ENCODE data around the gene IMPDH1.
A peak's percentile ranks its signal among the peaks of the same experiment; 100 is the strongest.

The IMPDH1 gene

DNA sequence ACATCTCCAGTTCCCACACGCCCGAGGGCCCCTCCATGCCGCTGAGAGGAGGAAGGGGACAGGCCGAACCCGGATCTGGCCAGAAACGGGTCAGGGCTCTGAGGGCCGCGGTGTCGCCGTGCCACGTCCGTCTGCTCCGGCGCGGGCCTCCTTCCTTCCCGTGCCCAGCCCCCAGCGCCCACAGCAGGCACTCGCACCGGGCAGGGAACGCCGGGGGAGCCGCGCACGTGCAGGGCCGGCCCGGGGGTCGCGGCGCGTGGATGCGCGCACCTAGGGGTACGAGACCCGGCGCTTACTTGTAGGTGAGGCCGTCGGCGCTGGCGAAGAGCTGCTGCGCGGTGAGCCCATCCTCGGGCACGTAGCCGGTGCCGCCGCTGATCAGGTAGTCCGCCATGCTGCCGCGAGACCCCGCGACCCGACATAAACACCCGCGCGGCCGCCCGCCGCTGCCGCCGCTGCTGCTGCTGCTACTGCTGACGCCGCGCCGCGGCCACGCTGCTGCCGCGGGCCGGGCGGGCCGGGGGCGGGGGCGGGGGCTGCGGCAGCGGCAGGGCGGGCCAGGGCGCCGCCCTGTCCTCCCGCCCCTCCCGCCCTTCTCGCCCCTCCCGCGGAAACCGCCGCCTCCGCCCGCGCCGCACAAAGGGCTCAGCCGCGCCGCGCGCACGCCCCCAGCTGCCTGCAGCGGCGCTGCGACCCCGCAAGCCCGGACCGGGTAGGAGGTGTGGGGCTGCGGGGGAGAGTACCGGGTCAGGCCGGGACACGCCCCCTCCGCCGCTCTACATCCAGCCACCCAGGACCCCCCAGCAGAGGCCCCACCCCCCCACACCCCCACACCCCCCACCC is 4.1 kb downstream of the IMPDH1 start:
- Histone ChIP-seq H3K4me3 (ENCODE audit: low read depth in 1 of 2, low read length in 2 of 2) (peak overlapping the region; percentile 65 to 71), H3K36me3 (ENCODE audit: control insufficient read depth in 1 of 2, insufficient read depth in 2 of 2, low read length in 2 of 2) (peaks cover 0 to 10% of the 10 kb centered on the region in 2 donors), H3K4me1 (ENCODE audit: control insufficient read depth in 1 of 2, insufficient read depth in 2 of 2, low read length in 2 of 2) (peaks cover 23 to 36% of the 10 kb centered on the region in 2 donors), H3K27ac (ENCODE audit: low read depth, low read length) (no peak overlapping the region), H3K9me3 (ENCODE audit: control insufficient read depth in 1 of 2, low read length in 2 of 2) (no peaks in the 10 kb centered on the region), H3K27me3 (ENCODE audit: control insufficient read depth in 1 of 2, insufficient read depth in 2 of 2, low read length in 2 of 2) (peaks cover 3 to 4% of the 10 kb centered on the region in 2 donors), H3K9ac (ENCODE audit: low read depth in 1 of 2, low read length in 2 of 2) (peak overlapping the region; percentile 16 to 49)

DNA sequence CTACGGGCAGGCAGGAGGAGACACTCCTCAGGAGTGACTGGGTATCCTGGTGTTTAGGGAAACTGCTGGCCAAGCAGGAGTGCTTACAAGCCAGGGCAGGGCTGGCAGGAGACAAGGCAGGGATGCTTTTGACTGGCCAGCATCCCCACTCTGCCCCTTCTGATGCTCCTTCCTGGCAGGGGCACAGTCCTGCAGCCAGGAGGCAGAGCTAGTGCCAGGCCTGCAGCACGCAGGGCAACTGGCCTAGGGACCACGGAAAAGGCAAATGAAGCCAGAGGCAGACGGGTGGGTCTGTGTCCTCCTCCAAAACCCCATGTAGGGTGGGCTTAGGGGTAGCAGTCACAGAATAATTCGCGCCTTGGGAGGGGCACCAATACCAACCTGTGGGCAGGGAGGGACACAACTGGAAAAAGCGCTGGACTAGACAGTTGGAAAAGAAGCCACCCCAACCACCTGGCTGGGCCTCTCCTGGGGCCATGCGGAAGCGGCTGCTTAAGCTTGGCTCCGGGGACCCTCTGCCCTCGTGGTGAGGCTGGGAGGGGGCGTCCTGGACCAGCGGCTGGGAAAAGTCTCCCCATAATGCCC is 4.8 kb downstream of the IMPDH1 start:
- peaks cover 0 to 16% of the 10 kb centered on the region in 2 donors for H3K36me3 ChIP-seq (ENCODE audit: control insufficient read depth in 1 of 2, insufficient read depth in 2 of 2, low read length in 2 of 2)
- peak overlapping the region; percentile 16 to 49 for H3K9ac ChIP-seq (ENCODE audit: low read depth in 1 of 2, low read length in 2 of 2)
- peaks cover 19 to 30% of the 10 kb centered on the region in 2 donors for H3K4me1 ChIP-seq (ENCODE audit: control insufficient read depth in 1 of 2, insufficient read depth in 2 of 2, low read length in 2 of 2)
- H3K4me3 ChIP-seq (ENCODE audit: low read depth in 1 of 2, low read length in 2 of 2), result peak overlapping the region; percentile 65 to 71
- no peaks in the 10 kb centered on the region for H3K9me3 ChIP-seq (ENCODE audit: control insufficient read depth in 1 of 2, low read length in 2 of 2)
- no peak overlapping the region for H3K27ac ChIP-seq (ENCODE audit: low read depth, low read length)
- peaks cover 3 to 4% of the 10 kb centered on the region in 2 donors for H3K27me3 ChIP-seq (ENCODE audit: control insufficient read depth in 1 of 2, insufficient read depth in 2 of 2, low read length in 2 of 2)

DNA sequence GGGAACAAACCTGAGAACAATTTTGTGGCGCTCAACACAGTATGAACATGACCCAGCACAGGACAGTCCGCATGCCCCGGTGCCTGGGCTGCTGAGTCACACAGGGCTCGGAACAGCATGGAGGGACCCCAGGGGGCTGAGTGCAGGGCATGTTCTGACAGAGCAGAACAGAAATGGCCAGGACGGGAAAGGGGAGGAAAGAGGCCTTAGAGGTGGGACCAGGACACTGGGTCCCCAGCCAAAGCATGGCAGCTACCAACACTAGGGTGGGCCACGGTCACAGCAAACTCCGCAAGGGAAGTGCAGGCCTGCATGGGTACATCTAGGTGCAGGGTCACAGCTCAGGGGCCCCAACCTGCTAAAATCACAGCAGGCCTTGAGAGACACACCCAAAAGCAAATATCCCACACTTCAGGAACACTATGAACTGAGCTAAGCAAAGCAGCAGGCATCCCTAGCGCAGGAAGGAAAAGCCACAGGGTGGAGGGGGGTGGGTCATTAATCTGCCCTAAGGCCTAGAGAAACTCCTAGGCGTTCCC is 5.6 kb downstream of the IMPDH1 start:
- H3K9me3 ChIP-seq (ENCODE audit: control insufficient read depth in 1 of 2, low read length in 2 of 2), result no peaks in the 10 kb centered on the region
- no peak overlapping the region for H3K4me3 ChIP-seq (ENCODE audit: low read depth in 1 of 2, low read length in 2 of 2)
- peaks cover 17 to 27% of the 10 kb centered on the region in 2 donors for H3K4me1 ChIP-seq (ENCODE audit: control insufficient read depth in 1 of 2, insufficient read depth in 2 of 2, low read length in 2 of 2)
- no peak overlapping the region for H3K27ac ChIP-seq (ENCODE audit: low read depth, low read length)
- peaks cover 0 to 21% of the 10 kb centered on the region in 2 donors for H3K36me3 ChIP-seq (ENCODE audit: control insufficient read depth in 1 of 2, insufficient read depth in 2 of 2, low read length in 2 of 2)
- peaks cover 3 to 4% of the 10 kb centered on the region in 2 donors for H3K27me3 ChIP-seq (ENCODE audit: control insufficient read depth in 1 of 2, insufficient read depth in 2 of 2, low read length in 2 of 2)
- H3K9ac ChIP-seq (ENCODE audit: low read depth in 1 of 2, low read length in 2 of 2), result no peak overlapping the region

DNA sequence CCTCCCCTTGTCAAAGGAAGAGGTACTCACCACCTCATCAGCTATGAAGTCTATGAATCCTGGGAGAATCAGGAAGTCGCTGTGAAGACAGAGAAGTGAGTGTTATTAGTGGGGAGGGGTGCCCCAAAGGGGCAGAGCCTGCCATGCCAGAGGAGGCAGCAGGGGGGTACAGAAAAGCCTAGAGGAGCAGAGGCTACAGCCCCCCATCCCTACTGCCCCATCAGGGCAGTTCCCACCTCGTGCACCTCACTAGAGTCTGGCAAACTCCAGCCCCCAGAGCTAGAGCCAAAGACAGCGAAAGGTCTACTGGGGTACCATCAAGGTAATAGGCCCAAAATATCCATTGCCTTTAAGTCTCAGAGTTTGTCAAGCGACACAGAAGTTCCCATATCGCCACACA is 6.1 kb downstream of the IMPDH1 start:
- Histone ChIP-seq H3K27ac (ENCODE audit: low read depth, low read length) (no peak overlapping the region), H3K27me3 (ENCODE audit: control insufficient read depth in 1 of 2, insufficient read depth in 2 of 2, low read length in 2 of 2) (peaks cover 0 to 4% of the 10 kb centered on the region in 2 donors), H3K9ac (ENCODE audit: low read depth in 1 of 2, low read length in 2 of 2) (no peak overlapping the region)

GRCh38 chr7:128402356-128402755 is 7.4 kb downstream of the IMPDH1 start:
- Histone ChIP-seq H3K9ac (ENCODE audit: low read depth in 1 of 2, low read length in 2 of 2) (no peak overlapping the region), H3K36me3 (ENCODE audit: control insufficient read depth in 1 of 2, insufficient read depth in 2 of 2, low read length in 2 of 2) (peaks cover 0 to 31% of the 10 kb centered on the region in 2 donors)

More for the DNA sequence above, 6.1 kb downstream of the IMPDH1 start:
- H3K4me1 ChIP-seq (ENCODE audit: control insufficient read depth in 1 of 2, insufficient read depth in 2 of 2, low read length in 2 of 2), result peaks cover 15 to 21% of the 10 kb centered on the region in 2 donors
- H3K4me3 ChIP-seq (ENCODE audit: low read depth in 1 of 2, low read length in 2 of 2), result no peak overlapping the region
- H3K9me3 ChIP-seq (ENCODE audit: control insufficient read depth in 1 of 2, low read length in 2 of 2), result no peaks in the 10 kb centered on the region
- H3K36me3 ChIP-seq (ENCODE audit: control insufficient read depth in 1 of 2, insufficient read depth in 2 of 2, low read length in 2 of 2), result peaks cover 0 to 21% of the 10 kb centered on the region in 2 donors

DNA sequence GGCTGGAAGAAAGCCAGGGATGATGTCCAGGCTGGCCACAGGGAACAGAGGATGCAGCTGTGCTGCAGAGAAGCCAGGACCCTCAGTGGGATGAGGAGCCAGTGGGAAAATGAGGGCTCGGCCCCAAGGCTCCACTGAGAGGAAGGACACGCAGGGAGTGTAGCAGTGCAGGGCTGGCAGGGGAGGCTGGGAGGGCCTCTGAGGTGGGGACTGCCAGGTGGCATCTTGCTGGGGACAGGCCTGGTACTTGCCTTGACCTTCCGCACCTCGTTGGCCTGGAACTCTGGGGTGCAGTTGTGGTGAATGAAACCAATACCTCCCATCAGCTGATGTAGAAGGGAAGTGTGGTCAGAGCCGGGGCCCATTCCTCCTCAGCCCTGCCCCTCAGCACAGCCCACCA is 9.2 kb downstream of the IMPDH1 start:
- Histone ChIP-seq H3K4me1 (ENCODE audit: control insufficient read depth in 1 of 2, insufficient read depth in 2 of 2, low read length in 2 of 2) (peaks cover 5 to 15% of the 10 kb centered on the region in 2 donors), H3K9me3 (ENCODE audit: control insufficient read depth in 1 of 2, low read length in 2 of 2) (no peaks in the 10 kb centered on the region), H3K36me3 (ENCODE audit: control insufficient read depth in 1 of 2, insufficient read depth in 2 of 2, low read length in 2 of 2) (peaks cover 0 to 41% of the 10 kb centered on the region in 2 donors), H3K27ac (ENCODE audit: low read depth, low read length) (no peak overlapping the region), H3K4me3 (ENCODE audit: low read depth in 1 of 2, low read length in 2 of 2) (no peak overlapping the region), H3K27me3 (ENCODE audit: control insufficient read depth in 1 of 2, insufficient read depth in 2 of 2, low read length in 2 of 2) (no peaks in the 10 kb centered on the region), H3K9ac (ENCODE audit: low read depth in 1 of 2, low read length in 2 of 2) (no peak overlapping the region)

More at GRCh38 chr7:128402356-128402755, 7.4 kb downstream of the IMPDH1 start:
- Histone ChIP-seq H3K4me1 (ENCODE audit: control insufficient read depth in 1 of 2, insufficient read depth in 2 of 2, low read length in 2 of 2) (peaks cover 11 to 15% of the 10 kb centered on the region in 2 donors), H3K27me3 (ENCODE audit: control insufficient read depth in 1 of 2, insufficient read depth in 2 of 2, low read length in 2 of 2) (peaks cover 0 to under 1% of the 10 kb centered on the region in 2 donors), H3K4me3 (ENCODE audit: low read depth in 1 of 2, low read length in 2 of 2) (no peak overlapping the region), H3K9me3 (ENCODE audit: control insufficient read depth in 1 of 2, low read length in 2 of 2) (no peaks in the 10 kb centered on the region), H3K27ac (ENCODE audit: low read depth, low read length) (no peak overlapping the region)

DNA sequence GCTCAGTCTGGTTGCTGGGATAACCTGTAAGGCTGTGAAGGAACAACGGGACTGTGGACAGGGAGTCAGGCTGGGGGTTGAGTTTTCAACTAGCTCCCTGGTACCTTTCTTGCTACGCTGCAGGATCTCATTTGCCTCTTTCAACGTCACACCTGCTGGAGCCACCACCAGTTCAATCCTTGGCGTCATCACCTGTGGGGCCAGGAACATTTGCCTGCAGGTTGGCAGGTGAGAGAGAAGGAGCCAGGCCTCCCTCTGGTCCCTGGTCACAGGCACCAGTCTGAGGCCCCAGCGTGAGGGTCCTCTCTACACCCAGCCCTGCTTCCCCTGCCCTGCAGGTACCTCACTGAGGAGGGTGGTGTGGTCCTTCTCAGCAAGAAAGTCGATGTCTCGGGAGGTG is 9.8 kb downstream of the IMPDH1 start:
- Histone ChIP-seq H3K36me3 (ENCODE audit: control insufficient read depth in 1 of 2, insufficient read depth in 2 of 2, low read length in 2 of 2) (peaks cover 0 to 46% of the 10 kb centered on the region in 2 donors), H3K4me1 (ENCODE audit: control insufficient read depth in 1 of 2, insufficient read depth in 2 of 2, low read length in 2 of 2) (peaks cover 5 to 10% of the 10 kb centered on the region in 2 donors), H3K9me3 (ENCODE audit: control insufficient read depth in 1 of 2, low read length in 2 of 2) (no peaks in the 10 kb centered on the region), H3K27me3 (ENCODE audit: control insufficient read depth in 1 of 2, insufficient read depth in 2 of 2, low read length in 2 of 2) (no peaks in the 10 kb centered on the region), H3K4me3 (ENCODE audit: low read depth in 1 of 2, low read length in 2 of 2) (no peak overlapping the region), H3K9ac (ENCODE audit: low read depth in 1 of 2, low read length in 2 of 2) (no peak overlapping the region), H3K27ac (ENCODE audit: low read depth, low read length) (no peak overlapping the region)

- Histone ChIP-seq H3K9me3 (ENCODE audit: control insufficient read depth in 1 of 2, low read length in 2 of 2) (no peaks in the 10 kb centered on the region), H3K4me1 (ENCODE audit: control insufficient read depth in 1 of 2, insufficient read depth in 2 of 2, low read length in 2 of 2) (peaks cover 0 to 3% of the 10 kb centered on the region in 2 donors), H3K27ac (ENCODE audit: low read depth, low read length) (no peak overlapping the region), H3K36me3 (ENCODE audit: control insufficient read depth in 1 of 2, insufficient read depth in 2 of 2, low read length in 2 of 2) (peaks cover 0 to 55% of the 10 kb centered on the region in 2 donors), H3K4me3 (ENCODE audit: low read depth in 1 of 2, low read length in 2 of 2) (no peak overlapping the region), H3K9ac (ENCODE audit: low read depth in 1 of 2, low read length in 2 of 2) (no peak overlapping the region), H3K27me3 (ENCODE audit: control insufficient read depth in 1 of 2, insufficient read depth in 2 of 2, low read length in 2 of 2) (no peaks in the 10 kb centered on the region)
These were observed 11.0 kb downstream of the IMPDH1 start for GRCh38 chr7:128398841-128399135.

DNA sequence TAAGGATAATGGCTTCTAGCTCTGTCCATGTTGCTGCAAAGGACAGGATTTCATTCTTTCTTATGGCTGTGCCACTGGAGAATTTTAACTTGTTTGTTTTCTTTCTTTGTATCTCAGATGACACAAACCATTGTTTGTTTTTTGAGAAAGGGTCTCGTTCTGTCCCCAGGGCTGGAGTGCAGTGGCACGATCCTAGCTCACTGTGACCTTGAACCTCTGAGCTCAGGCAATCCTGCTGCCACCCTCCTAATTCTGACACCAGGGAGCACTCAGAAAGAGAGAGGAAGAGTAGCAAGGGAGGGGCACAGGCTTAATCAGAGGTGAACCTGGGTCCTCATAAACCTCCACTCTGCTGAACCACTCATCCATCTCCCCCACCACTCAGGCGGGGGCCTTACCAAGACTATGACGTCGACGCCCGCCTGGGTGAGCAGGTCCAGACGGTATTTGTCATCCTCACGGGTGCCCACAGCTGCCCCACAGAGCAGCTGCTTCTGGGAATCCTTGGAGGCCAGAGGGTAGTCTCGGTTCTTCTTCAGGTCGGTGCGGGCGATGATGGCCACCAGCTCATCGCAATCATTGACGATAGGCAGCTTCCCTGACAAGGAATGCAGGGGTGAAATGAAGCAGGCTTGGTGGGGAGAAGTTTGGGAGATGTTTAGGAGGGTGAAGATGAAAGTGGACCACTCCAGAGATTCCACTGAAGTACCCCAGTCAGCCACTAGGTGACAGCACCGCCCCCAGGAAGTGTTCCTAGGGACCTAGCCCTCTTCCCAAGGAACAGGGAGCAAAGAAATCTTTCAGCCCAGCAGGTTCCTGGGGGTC is 11.6 kb downstream of the IMPDH1 start:
- Histone ChIP-seq H3K9me3 (ENCODE audit: control insufficient read depth in 1 of 2, low read length in 2 of 2) (no peaks in the 10 kb centered on the region), H3K9ac (ENCODE audit: low read depth in 1 of 2, low read length in 2 of 2) (no peak overlapping the region), H3K27ac (ENCODE audit: low read depth, low read length) (no peak overlapping the region), H3K4me3 (ENCODE audit: low read depth in 1 of 2, low read length in 2 of 2) (no peak overlapping the region), H3K36me3 (ENCODE audit: control insufficient read depth in 1 of 2, insufficient read depth in 2 of 2, low read length in 2 of 2) (peaks cover 0 to 55% of the 10 kb centered on the region in 2 donors), H3K27me3 (ENCODE audit: control insufficient read depth in 1 of 2, insufficient read depth in 2 of 2, low read length in 2 of 2) (no peaks in the 10 kb centered on the region), H3K4me1 (ENCODE audit: control insufficient read depth in 1 of 2, insufficient read depth in 2 of 2, low read length in 2 of 2) (peaks cover 0 to 5% of the 10 kb centered on the region in 2 donors)
